ENCODE results near the gene RSPO3. TPM values are rescaled to one million over a fixed set of nuclear protein-coding genes. Genes with fewer than 3 reads are reported as not detected.
"Not testable (repeated sequence)": the region's sequence is repeated elsewhere in the genome, so short reads cannot be mapped to it uniquely, and the experiment has no call there.

RSPO3 gene
- total RNA-seq, 5 donors from 2014 or later (not counting 1 experiment from before 2014, with no cell fraction given): not detected

- WGBS (ENCODE audit: insufficient coverage): no CpG with 5 or more reads among the region's 1 CpG
- H3K27me3 Mint-ChIP-seq: peaks cover 11 to 51% of the 10 kb centered on the region in 2 donors
Measured at GRCh38 chr6:127222418-127222817, 103.9 kb downstream of the RSPO3 start.

DNA sequence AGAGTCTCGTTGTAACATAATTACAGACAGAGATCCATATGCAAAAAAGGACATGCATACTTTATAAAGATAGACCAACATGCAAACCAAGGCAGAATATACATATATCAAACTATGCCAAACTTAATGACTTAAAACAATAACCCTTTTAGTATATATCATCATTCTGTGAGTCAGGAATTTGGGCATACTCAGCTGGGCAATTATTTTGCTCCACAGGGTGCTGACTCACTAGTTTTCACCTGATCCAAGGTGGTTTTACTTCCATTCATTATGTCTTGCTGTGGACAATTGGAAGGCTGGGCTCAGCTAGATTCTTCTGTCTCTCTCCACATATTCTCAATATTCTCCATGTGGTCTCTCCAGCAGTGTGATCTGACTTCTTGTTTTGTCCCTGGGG, 107.0 kb downstream of the RSPO3 start:
- H3K4me1 Mint-ChIP-seq: no peaks in the 10 kb centered on the region
- ATAC-seq (replicated peaks in 1 of 4) (no peak), DNase-seq (no peak)
- H3K27ac ChIP-seq (ENCODE audit: low read length): no peak overlapping the region
- H3K9me3 Mint-ChIP-seq: peaks cover 0 to 6% (median 2%) of the 10 kb centered on the region in 3 donors
- WGBS (ENCODE audit: insufficient coverage): no CpG with 5 or more reads among the region's 1 CpG
- H3K4me3 Mint-ChIP-seq: no peak overlapping the region
- ChIA-PET POLR2A (no interaction called here), CTCF (no interaction called here)
- H3K9me3 ChIP-seq: no peaks in the 10 kb centered on the region
- no peaks in the 10 kb centered on the region for H3K36me3 ChIP-seq (ENCODE audit: control insufficient read depth in 2 of 2, extremely low read depth in 1 of 2, insufficient read depth in 1 of 2, low read length in 1 of 2)
- H3K4me1 ChIP-seq (ENCODE audit: control insufficient read depth in 1 of 2, extremely low read depth in 1 of 2, insufficient read depth in 2 of 2, low read length in 2 of 2): no peaks in the 10 kb centered on the region
- H3K36me3 Mint-ChIP-seq: no peaks in the 10 kb centered on the region
- H3K27me3 Mint-ChIP-seq: peaks cover 24 to 51% of the 10 kb centered on the region in 2 donors
- no peak overlapping the region for H3K4me3 ChIP-seq (ENCODE audit: control insufficient read depth in 1 of 2, extremely low read depth in 1 of 2, low read length in 1 of 2)
- no peak overlapping the region for H3K27ac Mint-ChIP-seq
- peaks cover 0 to 13% of the 10 kb centered on the region in 2 experiments for H3K27me3 ChIP-seq (replicated peaks in 1 of 2; ENCODE audit: control insufficient read depth in 2 of 2, extremely low read depth in 1 of 2, insufficient read depth in 2 of 2, low read length in 1 of 2)

More at GRCh38 chr6:127222418-127222817, 103.9 kb downstream of the RSPO3 start:
- ChIA-PET CTCF (no interaction called here), POLR2A (no interaction called here)
- Mint-ChIP-seq H3K36me3 (no peaks in the 10 kb centered on the region), H3K4me1 (no peaks in the 10 kb centered on the region), H3K27ac (no peak overlapping the region), H3K4me3 (no peak overlapping the region), H3K9me3 (peaks cover 0 to 3% (median 0%) of the 10 kb centered on the region in 3 donors)
- no peaks in the 10 kb centered on the region for H3K36me3 ChIP-seq (ENCODE audit: control insufficient read depth in 2 of 2, extremely low read depth in 1 of 2, insufficient read depth in 1 of 2, low read length in 1 of 2)
- no peak for DNase-seq
- no peaks in the 10 kb centered on the region for H3K9me3 ChIP-seq
- no peak overlapping the region for H3K27ac ChIP-seq (ENCODE audit: low read length)
- no peak overlapping the region for H3K4me3 ChIP-seq (ENCODE audit: control insufficient read depth in 1 of 2, extremely low read depth in 1 of 2, low read length in 1 of 2)
- H3K4me1 ChIP-seq (ENCODE audit: control insufficient read depth in 1 of 2, extremely low read depth in 1 of 2, insufficient read depth in 2 of 2, low read length in 2 of 2): no peaks in the 10 kb centered on the region
- H3K27me3 ChIP-seq (replicated peaks in 1 of 2; ENCODE audit: control insufficient read depth in 2 of 2, extremely low read depth in 1 of 2, insufficient read depth in 2 of 2, low read length in 1 of 2): no peaks in the 10 kb centered on the region
- no peak for ATAC-seq (replicated peaks in 1 of 4)

DNA sequence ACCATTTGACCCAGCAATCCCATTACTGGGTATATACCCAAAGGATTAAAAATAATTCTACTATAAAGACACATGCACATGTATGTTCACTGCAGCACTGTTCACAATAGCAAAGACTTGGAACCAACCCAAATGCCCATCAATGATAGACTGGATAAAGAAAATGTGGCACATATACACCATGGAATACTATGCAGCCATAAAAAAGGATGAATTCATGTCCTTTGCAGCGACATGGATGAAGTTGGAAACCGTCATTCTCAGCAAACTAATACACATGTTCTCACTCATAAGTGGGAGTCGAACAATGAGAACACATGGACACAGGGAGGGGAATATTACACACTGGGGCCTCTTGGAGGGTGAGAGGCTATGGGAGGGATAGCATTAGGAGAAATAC, 115.3 kb downstream of the RSPO3 start:
- POLR2A ChIA-PET; DNase-seq; H3K27ac ChIP-seq (ENCODE audit: low read length); H3K4me1 Mint-ChIP-seq; H3K4me3 Mint-ChIP-seq; CTCF ChIA-PET; H3K36me3 ChIP-seq (ENCODE audit: control insufficient read depth in 2 of 2, extremely low read depth in 1 of 2, insufficient read depth in 1 of 2, low read length in 1 of 2); H3K27ac Mint-ChIP-seq; H3K4me1 ChIP-seq (ENCODE audit: control insufficient read depth in 1 of 2, extremely low read depth in 1 of 2, insufficient read depth in 2 of 2, low read length in 2 of 2); H3K36me3 Mint-ChIP-seq; H3K27me3 ChIP-seq (replicated peaks in 1 of 2; ENCODE audit: control insufficient read depth in 2 of 2, extremely low read depth in 1 of 2, insufficient read depth in 2 of 2, low read length in 1 of 2); ATAC-seq (replicated peaks in 1 of 4); H3K4me3 ChIP-seq (ENCODE audit: control insufficient read depth in 1 of 2, extremely low read depth in 1 of 2, low read length in 1 of 2); H3K9me3 ChIP-seq: not testable (repeated sequence)
- Mint-ChIP-seq H3K27me3 (peaks cover 16 to 26% of the 10 kb centered on the region in 2 donors), H3K9me3 (peaks cover 2 to 21% (median 13%) of the 10 kb centered on the region in 3 donors)
- WGBS (ENCODE audit: insufficient coverage): no CpG with 5 or more reads among the region's 3 CpGs

- H3K36me3 Mint-ChIP-seq: no peaks in the 10 kb centered on the region
- WGBS (ENCODE audit: insufficient coverage): no CpG with 5 or more reads among the region's 1 CpG
- H3K9me3 ChIP-seq: no peaks in the 10 kb centered on the region
- ChIA-PET CTCF (interaction anchor here in 1 of 2 donors (1.4 kb wide), 1 partner anchor 10 kb away, joined by 3 read pairs; no protein-coding TSS in a partner anchor), POLR2A (interaction anchor here in 1 of 2 donors (0.6 kb wide), 1 partner anchor 61 kb away, joined by 3 read pairs; no protein-coding TSS in a partner anchor)
- no peaks in the 10 kb centered on the region for H3K36me3 ChIP-seq (ENCODE audit: control insufficient read depth in 2 of 2, extremely low read depth in 1 of 2, insufficient read depth in 1 of 2, low read length in 1 of 2)
- H3K27me3 Mint-ChIP-seq: peaks cover 13 to 30% of the 10 kb centered on the region in 2 donors
- H3K4me3 Mint-ChIP-seq: no peak overlapping the region
- H3K27ac Mint-ChIP-seq: no peak overlapping the region
- DNase-seq (no peak), ATAC-seq (replicated peaks in 1 of 4) (no peak)
- H3K4me1 ChIP-seq (ENCODE audit: control insufficient read depth in 1 of 2, extremely low read depth in 1 of 2, insufficient read depth in 2 of 2, low read length in 2 of 2): no peaks in the 10 kb centered on the region
- no peaks in the 10 kb centered on the region for H3K4me1 Mint-ChIP-seq
- no peak overlapping the region for H3K27ac ChIP-seq (ENCODE audit: low read length)
- no peaks in the 10 kb centered on the region for H3K27me3 ChIP-seq (replicated peaks in 1 of 2; ENCODE audit: control insufficient read depth in 2 of 2, extremely low read depth in 1 of 2, insufficient read depth in 2 of 2, low read length in 1 of 2)
- H3K9me3 Mint-ChIP-seq: no peaks in the 10 kb centered on the region
- H3K4me3 ChIP-seq (ENCODE audit: control insufficient read depth in 1 of 2, extremely low read depth in 1 of 2, low read length in 1 of 2): no peak overlapping the region
Measured at GRCh38 chr6:127243501-127243900, 125.0 kb downstream of the RSPO3 start.

Other genes with a start within 250 kb of the RSPO3 start
- gene RNF146, start 148.2 kb downstream of the RSPO3 start, total RNA-seq: 10 to 100 TPM; 15.6 to 32.2 (median 31.3) TPM
- gene ECHDC1, start 224.9 kb downstream of the RSPO3 start, total RNA-seq: 10 to 100 TPM; 21.2 to 39.2 (median 34.1) TPM